PC-3 (cell line): Measurements from ENCODE around the gene CAPN13. TPM values are rescaled to one million over a fixed set of nuclear protein-coding genes. Genes with fewer than 3 reads are reported as not detected.

Source experiments
- ATAC-seq: fragments of 200-7000 bp; cut with Tn5 transposase; 2 replicates; pipeline ENCODE4 v1.9.1; 2020; ENCODE audit warnings: mild to moderate bottlenecking, moderate library complexity
- BruUV-seq: library from RNA; stranded (reverse); fragments of 400-500 nt; replicated peaks from 2 replicates; lab custom pipeline; 2021; lab: Mats Ljungman, UMichigan
- CTCF ChIA-PET: fragments of 300-600 bp; sonication (Branson Sonifier 250); formaldehyde crosslinking; loops from one replicate; lab custom pipeline; 2022; ENCODE audit warnings: antibody characterized with exemption; lab: Charles Lee
- POLR2A ChIA-PET: fragments of 300-600 bp; sonication (Branson Sonifier 250); formaldehyde crosslinking; loops from one replicate; lab custom pipeline; 2022; ENCODE audit warnings: antibody characterized with exemption; ENCODE audit not compliant: unreplicated experiment; lab: Charles Lee
- DNase-seq: peaks from one replicate; pipeline ENCODE4 v3.0.0-alpha.2; 2015
- H2AFZ ChIP-seq: fragments of 300-600 bp; sonication (generic); 2 replicates; pipeline ENCODE4 v1.6.0; 2016; ENCODE audit warnings: antibody characterized with exemption, low read length
- H3F3A ChIP-seq: fragments of 300-600 bp; sonication (generic); one replicate; pipeline ENCODE4 v1.6.0; 2017; ENCODE audit warnings: antibody characterized with exemption, low read length, control low read depth, mild to moderate bottlenecking; ENCODE audit not compliant: unreplicated experiment
- H3K27ac ChIP-seq: fragments of 300-600 bp; sonication (generic); 2 replicates; pipeline ENCODE4 v1.5.1; 2016; ENCODE audit warnings: mild to moderate bottlenecking, low read length
- H3K27me3 ChIP-seq: fragments of 300-600 bp; sonication (generic); 2 replicates; pipeline ENCODE4 v1.6.1; 2016; ENCODE audit warnings: low read length, mixed read lengths
- H3K36me3 ChIP-seq: fragments of 300-600 bp; sonication (generic); 2 replicates; pipeline ENCODE4 v1.6.1; 2016; ENCODE audit warnings: low read depth, mixed run types, low read length, mixed read lengths
- H3K4me1 ChIP-seq: fragments of 300-600 bp; sonication (generic); 2 replicates; pipeline ENCODE4 v1.5.1; 2016; ENCODE audit warnings: low read length; ENCODE audit not compliant: insufficient read depth
- H3K4me2 ChIP-seq: fragments of 300-600 bp; sonication (generic); 2 replicates; pipeline ENCODE4 v1.6.0; 2016; ENCODE audit warnings: low read length
- H3K4me3 ChIP-seq: fragments of 300-600 bp; sonication (generic); 2 replicates; pipeline ENCODE4 v1.5.1; 2016; ENCODE audit warnings: mild to moderate bottlenecking, low read length, mixed read lengths
- H3K79me2 ChIP-seq: fragments of 300-600 bp; sonication (generic); 2 replicates; pipeline ENCODE4 v1.6.1; 2017; ENCODE audit warnings: low read length, mixed read lengths
- H3K9ac ChIP-seq: fragments of 300-600 bp; sonication (generic); 2 replicates; pipeline ENCODE4 v1.6.0; 2016; ENCODE audit warnings: mild to moderate bottlenecking, low read length
- H3K9me2 ChIP-seq: fragments of 300-600 bp; sonication (generic); replicated peaks from 2 replicates; pipeline ENCODE4 v1.6.1; 2016; ENCODE audit warnings: mixed run types, low read length, mixed read lengths
- H3K9me3 ChIP-seq: fragments of 300-600 bp; sonication (generic); 2 replicates; pipeline ENCODE4 v1.6.1; 2016; ENCODE audit warnings: low read length, mixed read lengths
- H4K20me1 ChIP-seq: fragments of 300-600 bp; sonication (generic); 2 replicates; pipeline ENCODE4 v1.6.1; 2016; ENCODE audit warnings: low read length, mixed read lengths
- EZH2 ChIP-seq: fragments of 300-600 bp; sonication (generic); IDR thresholded peaks from one replicate; pipeline ENCODE4 v1.6.1; 2017; ENCODE audit warnings: antibody characterized with exemption, mild to moderate bottlenecking, low read length; ENCODE audit not compliant: unreplicated experiment
- EZH2phosphoT487 ChIP-seq: fragments of 300-600 bp; sonication (generic); IDR thresholded peaks from 2 replicates; pipeline ENCODE4 v1.6.1; 2018; ENCODE audit warnings: mild to moderate bottlenecking, antibody characterized with exemption, low read length, borderline replicate concordance
- intact Hi-C: fragments of 100-400 bp; cut with micrococcal nuclease; formaldehyde crosslinking; loops from 2 replicates; pipeline ENCODE4 v1.9.0; 2023
- total RNA-seq: library from RNA; depleted of rRNA; stranded (reverse); fragments of >200 nt; gene quantifications from 2 replicates; pipeline ENCODE4 v1.2.3, GENCODE V29; 2014
- TF ChIP-seq, protein P1 (sequence below): fragments of 300-600 bp; sonication (generic); conservative IDR thresholded peaks from 2 replicates; pipeline ENCODE4 v1.5.1; 2017; ENCODE audit warnings: antibody characterized with exemption, low read depth, mild to moderate bottlenecking, low read length

The CAPN13 gene
- total RNA-seq, 1 experiment from 2014 or later = 0.44 TPM

DNA sequence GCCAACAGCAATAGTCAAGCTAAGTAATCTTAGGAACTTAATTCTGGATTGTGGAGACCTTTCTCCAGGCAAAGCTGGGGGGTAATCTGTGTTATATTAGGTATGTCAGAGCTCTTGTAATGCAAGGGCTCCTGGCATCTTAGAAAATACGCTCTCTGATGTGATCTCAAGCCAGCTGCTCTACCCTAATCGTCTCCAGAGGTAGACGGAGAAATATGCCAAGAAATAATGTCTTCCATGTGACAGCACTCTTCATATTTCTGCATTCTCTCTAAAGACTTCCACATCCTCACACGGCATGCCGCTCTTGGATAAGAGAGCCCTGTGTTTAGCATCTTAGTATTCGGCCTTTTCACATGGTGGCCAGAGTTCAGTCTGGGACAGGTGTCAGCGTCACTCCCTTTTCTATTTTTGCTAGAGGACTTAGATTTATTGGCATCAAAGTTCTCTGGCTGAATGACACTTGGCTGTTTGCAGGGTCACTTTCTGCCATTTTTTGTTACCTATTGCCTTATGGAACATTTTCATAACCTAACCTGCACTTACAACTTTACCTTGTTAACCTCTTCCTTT is 25.2 kb downstream of the CAPN13 start:
- no peak overlapping the region for H3K27ac ChIP-seq
- intact Hi-C loops = no loop called here
- no peak overlapping the region for H3K4me2 ChIP-seq
- H3K9ac ChIP-seq = no peak overlapping the region
- ATAC-seq (no peak), DNase-seq (no peak)
- BruUV-seq = no TSS peak
- H3F3A ChIP-seq = no peaks in the 10 kb centered on the region
- POLR2A ChIA-PET = no interaction called here
- TF ChIP-seq EZH2phosphoT487 = no peak
- TF ChIP-seq, protein P1, sequence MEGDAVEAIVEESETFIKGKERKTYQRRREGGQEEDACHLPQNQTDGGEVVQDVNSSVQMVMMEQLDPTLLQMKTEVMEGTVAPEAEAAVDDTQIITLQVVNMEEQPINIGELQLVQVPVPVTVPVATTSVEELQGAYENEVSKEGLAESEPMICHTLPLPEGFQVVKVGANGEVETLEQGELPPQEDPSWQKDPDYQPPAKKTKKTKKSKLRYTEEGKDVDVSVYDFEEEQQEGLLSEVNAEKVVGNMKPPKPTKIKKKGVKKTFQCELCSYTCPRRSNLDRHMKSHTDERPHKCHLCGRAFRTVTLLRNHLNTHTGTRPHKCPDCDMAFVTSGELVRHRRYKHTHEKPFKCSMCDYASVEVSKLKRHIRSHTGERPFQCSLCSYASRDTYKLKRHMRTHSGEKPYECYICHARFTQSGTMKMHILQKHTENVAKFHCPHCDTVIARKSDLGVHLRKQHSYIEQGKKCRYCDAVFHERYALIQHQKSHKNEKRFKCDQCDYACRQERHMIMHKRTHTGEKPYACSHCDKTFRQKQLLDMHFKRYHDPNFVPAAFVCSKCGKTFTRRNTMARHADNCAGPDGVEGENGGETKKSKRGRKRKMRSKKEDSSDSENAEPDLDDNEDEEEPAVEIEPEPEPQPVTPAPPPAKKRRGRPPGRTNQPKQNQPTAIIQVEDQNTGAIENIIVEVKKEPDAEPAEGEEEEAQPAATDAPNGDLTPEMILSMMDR = no peak
- no peak for TF ChIP-seq EZH2
- H3K9me3 ChIP-seq = no peaks in the 10 kb centered on the region
- no peaks in the 10 kb centered on the region for H3K4me1 ChIP-seq
- CTCF ChIA-PET = no interaction called here
- no peaks in the 10 kb centered on the region for H3K9me2 ChIP-seq
- no peaks in the 10 kb centered on the region for H4K20me1 ChIP-seq
- H3K79me2 ChIP-seq = no peaks in the 10 kb centered on the region
- no peaks in the 10 kb centered on the region for H3K36me3 ChIP-seq
- H2AFZ ChIP-seq = no peak overlapping the region
- no peak overlapping the region for H3K4me3 ChIP-seq
- peaks cover 16% of the 10 kb centered on the region; the same call in 1 of the 2 replicates for H3K27me3 ChIP-seq

DNA sequence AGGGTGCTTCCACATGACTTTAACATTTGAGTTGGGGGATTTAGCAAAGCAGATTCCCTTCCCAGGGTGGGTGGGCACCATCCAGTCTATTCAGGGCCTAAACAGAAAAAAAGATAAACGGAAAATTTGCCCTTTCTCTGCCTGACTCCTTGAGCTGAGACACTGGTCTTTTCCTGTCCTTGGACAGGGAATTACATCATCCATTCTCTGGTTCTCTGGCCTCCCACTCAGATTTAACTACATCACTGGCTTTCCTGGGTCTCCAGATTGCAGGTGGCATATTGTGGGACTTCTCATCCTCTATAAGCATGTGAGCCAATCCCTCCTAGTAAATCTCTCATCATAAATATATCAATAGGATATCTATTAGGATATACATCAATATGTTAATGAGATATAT is 25.8 kb downstream of the CAPN13 start:
- no peak for ATAC-seq
- ChIA-PET CTCF (no interaction called here), POLR2A (no interaction called here)
- H3K36me3 ChIP-seq = no peaks in the 10 kb centered on the region
- no peaks in the 10 kb centered on the region for H3F3A ChIP-seq
- H2AFZ ChIP-seq = no peak overlapping the region
- H3K79me2 ChIP-seq = no peaks in the 10 kb centered on the region
- no peaks in the 10 kb centered on the region for H4K20me1 ChIP-seq
- H3K4me2 ChIP-seq = no peak overlapping the region
- TF ChIP-seq EZH2phosphoT487 = no peak
- no peaks in the 10 kb centered on the region for H3K9me2 ChIP-seq
- no peak overlapping the region for H3K27ac ChIP-seq
- no peaks in the 10 kb centered on the region for H3K9me3 ChIP-seq
- no peaks in the 10 kb centered on the region for H3K4me1 ChIP-seq
- H3K27me3 ChIP-seq = peaks cover 15% of the 10 kb centered on the region; the same call in 1 of the 2 replicates
- no peak for DNase-seq
- no peak overlapping the region for H3K9ac ChIP-seq
- H3K4me3 ChIP-seq = no peak overlapping the region
- intact Hi-C loops = no loop called here
- BruUV-seq = no TSS peak

DNA sequence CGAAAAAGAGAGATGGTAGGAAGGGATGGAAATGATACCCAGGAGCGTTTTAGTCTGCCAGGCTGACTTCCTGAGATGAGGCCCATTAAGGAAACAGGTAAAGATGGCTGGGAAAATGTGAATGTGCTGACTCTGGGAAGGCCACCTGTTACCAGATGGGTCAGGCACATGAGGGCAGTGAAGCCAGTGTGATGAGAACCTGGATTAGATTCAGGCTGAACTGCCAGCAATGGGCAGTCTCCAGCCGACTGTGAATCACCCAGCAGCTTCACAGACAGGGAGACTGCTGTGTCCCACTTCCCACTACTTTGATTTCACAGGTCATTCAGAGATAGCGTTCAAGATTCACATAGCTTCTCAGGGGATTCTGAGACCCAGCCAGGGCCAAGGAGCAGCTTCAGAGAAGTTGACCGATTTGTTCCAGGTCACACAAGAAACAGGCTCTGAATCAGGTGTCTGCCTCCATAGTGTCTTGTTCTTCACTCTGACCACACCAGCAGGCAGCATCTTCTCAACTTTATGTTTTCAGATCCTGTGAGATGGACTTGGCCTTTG is 26.4 kb downstream of the CAPN13 start:
- H3K27ac ChIP-seq = no peak overlapping the region
- intact Hi-C loops = no loop called here
- ChIA-PET CTCF (no interaction called here), POLR2A (no interaction called here)
- no peaks in the 10 kb centered on the region for H3K79me2 ChIP-seq
- no peak for DNase-seq
- no peaks in the 10 kb centered on the region for H3K36me3 ChIP-seq
- H3K4me3 ChIP-seq = no peak overlapping the region
- no TSS peak for BruUV-seq
- no peak for TF ChIP-seq EZH2
- no peak for TF ChIP-seq EZH2phosphoT487
- TF ChIP-seq, protein P1 = no peak
- no peak overlapping the region for H2AFZ ChIP-seq
- no peak overlapping the region for H3K9ac ChIP-seq
- no peak overlapping the region for H3K4me2 ChIP-seq
- H3K9me2 ChIP-seq = no peaks in the 10 kb centered on the region
- ATAC-seq = no peak
- H3K27me3 ChIP-seq = peaks cover 12% of the 10 kb centered on the region; the same call in 1 of the 2 replicates
- no peaks in the 10 kb centered on the region for H3K9me3 ChIP-seq
- no peaks in the 10 kb centered on the region for H4K20me1 ChIP-seq
- no peaks in the 10 kb centered on the region for H3K4me1 ChIP-seq
- no peaks in the 10 kb centered on the region for H3F3A ChIP-seq
